ENCODE results near the gene PGD. TPM values are rescaled to one million over a fixed set of nuclear protein-coding genes. Genes with fewer than 3 reads are reported as not detected.

Gene PGD
- total and polyA plus RNA-seq, 2 donors: 48.9 to 72.2 TPM

DNA sequence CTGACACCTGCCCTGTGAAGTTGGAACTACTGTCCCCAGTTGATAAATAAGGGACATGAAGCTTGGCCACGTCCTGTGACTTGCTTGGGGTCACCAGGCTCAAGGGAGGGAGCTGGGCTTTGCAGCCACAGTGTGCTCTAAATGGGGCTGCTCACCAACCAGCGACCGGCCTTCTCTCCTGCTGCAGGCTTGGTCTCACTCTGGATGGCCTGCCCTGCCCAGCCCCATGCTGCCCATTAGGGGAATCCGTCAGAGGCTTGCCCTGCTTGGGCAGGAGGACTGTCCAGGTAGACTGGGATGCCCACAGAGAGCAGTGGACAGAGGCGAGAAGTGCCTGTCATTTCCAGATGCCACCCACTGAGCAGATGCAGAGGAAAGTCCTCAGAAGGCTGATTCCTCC, 30.1 kb downstream of the PGD start:
- Histone ChIP-seq H3K27me3 (ENCODE audit: control insufficient read depth in 2 of 2, insufficient read depth in 1 of 2, low read length in 1 of 2) (no peaks in the 10 kb centered on the region), H3K4me1 (ENCODE audit: control insufficient read depth in 2 of 2, insufficient read depth in 2 of 2, low read length in 2 of 2) (peaks cover 3 to 20% of the 10 kb centered on the region in 2 donors), H3K36me3 (ENCODE audit: control insufficient read depth in 2 of 2, insufficient read depth in 2 of 2, low read length in 1 of 2) (no peaks in the 10 kb centered on the region), H3K4me3 (ENCODE audit: low read length in 2 of 2) (no peak overlapping the region), H3K9me3 (ENCODE audit: control insufficient read depth in 2 of 2, insufficient read depth in 1 of 2, low read length in 1 of 2) (peaks cover 0 to 6% of the 10 kb centered on the region in 2 donors), H3K27ac (ENCODE audit: low read depth in 1 of 2, low read length in 1 of 2) (no peak overlapping the region)
- DNase-seq (ENCODE audit: low read depth in 6 of 9, low spot score in 9 of 9): no peak
- WGBS: 97% methylated on average over 5 of the region's 5 CpGs

DNA sequence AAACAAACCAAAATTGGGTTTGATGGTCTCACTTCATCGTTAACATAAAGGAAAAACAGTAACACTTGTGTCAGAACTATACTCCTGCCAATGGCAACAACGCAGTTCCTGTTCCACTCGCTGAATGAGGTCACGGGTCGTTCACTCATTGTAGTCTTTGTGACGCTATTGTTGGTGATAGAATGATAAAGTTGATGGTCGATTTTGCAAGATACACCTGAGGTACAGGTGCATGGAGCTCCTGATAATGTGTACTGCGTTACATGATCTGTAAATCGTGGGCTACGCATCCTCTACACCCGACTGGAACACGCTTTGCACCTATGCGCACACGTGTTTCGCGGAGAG, 31.0 kb downstream of the PGD start:
- DNase-seq (ENCODE audit: low read depth in 6 of 9, low spot score in 9 of 9): peak in 2 of 9 donors; percentile 21 to 30
- peaks cover 0 to 6% of the 10 kb centered on the region in 2 donors for H3K9me3 ChIP-seq (ENCODE audit: control insufficient read depth in 2 of 2, insufficient read depth in 1 of 2, low read length in 1 of 2)
- H3K27me3 ChIP-seq (ENCODE audit: control insufficient read depth in 2 of 2, insufficient read depth in 1 of 2, low read length in 1 of 2): no peaks in the 10 kb centered on the region
- peaks cover 3 to 20% of the 10 kb centered on the region in 2 donors for H3K4me1 ChIP-seq (ENCODE audit: control insufficient read depth in 2 of 2, insufficient read depth in 2 of 2, low read length in 2 of 2)
- no peak overlapping the region for H3K27ac ChIP-seq (ENCODE audit: low read depth in 1 of 2, low read length in 1 of 2)
- peak overlapping the region; percentile 84 to 94 for H3K4me3 ChIP-seq (ENCODE audit: low read length in 2 of 2)
- H3K36me3 ChIP-seq (ENCODE audit: control insufficient read depth in 2 of 2, insufficient read depth in 2 of 2, low read length in 1 of 2): no peaks in the 10 kb centered on the region
- 38% methylated on average over 16 of the region's 16 CpGs for WGBS

DNA sequence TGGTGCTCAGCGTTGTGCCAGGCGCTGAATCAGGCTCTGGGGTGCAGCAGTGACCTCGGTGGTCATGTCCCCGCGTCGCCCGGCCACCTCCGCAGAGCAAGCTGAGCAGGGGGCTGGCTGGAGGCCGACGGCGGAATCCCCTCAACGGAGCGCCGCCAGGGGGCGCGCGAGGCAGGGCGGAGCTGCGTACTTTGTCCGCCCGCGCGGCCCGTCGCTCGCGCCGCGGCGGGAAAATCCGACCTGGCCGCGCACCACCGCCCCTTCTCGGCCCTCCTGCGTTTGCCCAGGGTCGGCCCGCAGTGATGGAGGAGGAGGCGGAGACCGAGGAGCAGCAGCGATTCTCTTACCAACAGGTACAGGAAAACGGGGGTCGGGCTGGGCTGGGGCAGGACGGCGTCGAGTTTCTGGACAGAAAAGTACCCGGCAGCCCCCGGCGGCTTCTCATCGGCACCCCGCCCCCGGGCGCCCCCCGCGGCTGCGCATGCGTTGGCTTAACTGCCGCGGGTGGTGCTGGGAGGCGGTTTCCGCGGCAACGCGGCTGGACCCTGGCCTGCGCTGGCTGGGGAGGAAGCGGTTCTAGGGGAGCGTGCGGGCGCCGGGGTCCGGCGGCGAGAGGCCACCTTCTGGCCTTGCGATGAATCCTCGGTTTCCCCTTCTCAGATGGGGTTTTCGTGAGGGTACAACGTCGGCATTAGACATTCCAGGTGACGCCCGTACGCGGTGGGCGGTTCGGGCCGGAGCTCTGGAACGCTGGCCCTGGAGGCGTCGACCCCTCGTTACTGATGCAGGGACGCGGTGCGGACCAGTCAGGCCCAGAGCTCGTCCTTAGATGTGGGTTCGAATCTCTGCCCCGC, 31.6 kb downstream of the PGD start, which contains the start of gene CENPS:
Gene CENPS (plus strand): TSS at position 218 of the 854 bp plus-strand sequence. CDS start 85 bp downstream, at position 303.
- DNase-seq (ENCODE audit: low read depth in 6 of 9, low spot score in 9 of 9): peak; percentile 67 to 95 (median 85)
- H3K27ac ChIP-seq (ENCODE audit: low read depth in 1 of 2, low read length in 1 of 2): peak within 1 kb of the TSS; percentile 82 to 86
- H3K4me1 ChIP-seq (ENCODE audit: control insufficient read depth in 2 of 2, insufficient read depth in 2 of 2, low read length in 2 of 2): peaks cover 3 to 20% of the 10 kb centered on the region in 2 donors
- peaks cover 0 to 3% of the 10 kb centered on the region in 2 donors for H3K36me3 ChIP-seq (ENCODE audit: control insufficient read depth in 2 of 2, insufficient read depth in 2 of 2, low read length in 1 of 2)
- under 1% methylated on average over 95 of the region's 95 CpGs for WGBS
- peak within 1 kb of the TSS; percentile 84 to 94 for H3K4me3 ChIP-seq (ENCODE audit: low read length in 2 of 2)
- peaks cover 0 to 6% of the 10 kb centered on the region in 2 donors for H3K9me3 ChIP-seq (ENCODE audit: control insufficient read depth in 2 of 2, insufficient read depth in 1 of 2, low read length in 1 of 2)
- no peaks in the 10 kb centered on the region for H3K27me3 ChIP-seq (ENCODE audit: control insufficient read depth in 2 of 2, insufficient read depth in 1 of 2, low read length in 1 of 2)

GRCh38 chr1:10431070-10431730, 32.3 kb downstream of the PGD start:
- peak in 4 of 9 donors; percentile 19 to 48 (median 24) for DNase-seq (ENCODE audit: low read depth in 6 of 9, low spot score in 9 of 9)
- no peaks in the 10 kb centered on the region for H3K27me3 ChIP-seq (ENCODE audit: control insufficient read depth in 2 of 2, insufficient read depth in 1 of 2, low read length in 1 of 2)
- peak overlapping the region; percentile 84 to 94 for H3K4me3 ChIP-seq (ENCODE audit: low read length in 2 of 2)
- peaks cover 3 to 20% of the 10 kb centered on the region in 2 donors for H3K4me1 ChIP-seq (ENCODE audit: control insufficient read depth in 2 of 2, insufficient read depth in 2 of 2, low read length in 2 of 2)
- peaks cover 0 to 6% of the 10 kb centered on the region in 2 donors for H3K9me3 ChIP-seq (ENCODE audit: control insufficient read depth in 2 of 2, insufficient read depth in 1 of 2, low read length in 1 of 2)
- H3K27ac ChIP-seq (ENCODE audit: low read depth in 1 of 2, low read length in 1 of 2): peak overlapping the region in 1 of 2 donors; percentile 37
- WGBS: 30% methylated on average over 30 of the region's 30 CpGs
- H3K36me3 ChIP-seq (ENCODE audit: control insufficient read depth in 2 of 2, insufficient read depth in 2 of 2, low read length in 1 of 2): peaks cover 0 to 3% of the 10 kb centered on the region in 2 donors

DNA sequence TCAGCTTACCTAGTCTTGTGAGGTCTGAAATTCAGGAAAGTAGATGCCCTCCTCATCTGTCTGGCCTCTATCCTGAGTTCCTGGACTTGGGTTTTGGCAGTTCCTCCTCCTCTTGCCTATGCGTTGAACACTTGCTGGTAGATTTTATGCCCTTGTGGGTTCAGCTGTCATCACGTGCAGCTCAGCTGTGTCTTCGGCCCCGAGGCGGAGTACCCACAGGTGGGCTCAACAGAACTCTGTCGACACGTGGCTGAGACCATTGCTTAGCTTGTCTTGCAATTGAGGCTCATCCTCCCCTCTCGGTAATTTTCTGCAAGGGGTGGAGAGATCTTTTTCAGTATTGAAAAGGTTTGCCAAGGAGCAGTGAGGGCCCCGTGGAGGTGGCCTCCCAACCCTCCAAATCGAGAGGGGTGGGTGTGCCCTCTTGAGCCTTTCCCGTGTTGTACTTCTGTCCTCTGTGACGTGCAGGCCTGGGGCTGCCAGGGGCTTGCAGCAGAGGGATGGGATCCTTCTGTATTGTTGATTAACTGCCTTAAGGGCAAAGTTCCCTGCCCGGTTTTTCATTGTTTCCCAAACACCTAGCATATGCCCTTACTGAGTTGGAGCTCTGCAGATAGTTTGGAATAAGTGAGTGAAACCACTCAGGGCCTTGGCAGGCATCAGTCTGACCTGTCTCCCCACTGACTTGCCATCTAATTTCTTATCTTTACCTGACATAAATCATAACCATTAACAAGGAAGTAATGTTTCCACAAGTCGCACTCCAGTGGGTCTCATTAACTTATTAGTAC, 34.2 kb downstream of the PGD start:
- Histone ChIP-seq H3K27me3 (ENCODE audit: control insufficient read depth in 2 of 2, insufficient read depth in 1 of 2, low read length in 1 of 2) (no peaks in the 10 kb centered on the region), H3K4me3 (ENCODE audit: low read length in 2 of 2) (no peak overlapping the region), H3K27ac (ENCODE audit: low read depth in 1 of 2, low read length in 1 of 2) (no peak overlapping the region), H3K9me3 (ENCODE audit: control insufficient read depth in 2 of 2, insufficient read depth in 1 of 2, low read length in 1 of 2) (peaks cover 0 to 6% of the 10 kb centered on the region in 2 donors), H3K4me1 (ENCODE audit: control insufficient read depth in 2 of 2, insufficient read depth in 2 of 2, low read length in 2 of 2) (peaks cover 3 to 17% of the 10 kb centered on the region in 2 donors), H3K36me3 (ENCODE audit: control insufficient read depth in 2 of 2, insufficient read depth in 2 of 2, low read length in 1 of 2) (peaks cover 0 to 3% of the 10 kb centered on the region in 2 donors)
- WGBS: 91% methylated on average over 14 of the region's 14 CpGs
- peak in 1 of 9 donors; percentile 20 for DNase-seq (ENCODE audit: low read depth in 6 of 9, low spot score in 9 of 9)

GRCh38 chr1:10433790-10434189, 34.9 kb downstream of the PGD start:
- H3K9me3 ChIP-seq (ENCODE audit: control insufficient read depth in 2 of 2, insufficient read depth in 1 of 2, low read length in 1 of 2): peaks cover 0 to 6% of the 10 kb centered on the region in 2 donors
- peaks cover 3 to 15% of the 10 kb centered on the region in 2 donors for H3K4me1 ChIP-seq (ENCODE audit: control insufficient read depth in 2 of 2, insufficient read depth in 2 of 2, low read length in 2 of 2)
- peaks cover 0 to 3% of the 10 kb centered on the region in 2 donors for H3K36me3 ChIP-seq (ENCODE audit: control insufficient read depth in 2 of 2, insufficient read depth in 2 of 2, low read length in 1 of 2)
- whole genome bisulfite sequencing: 96% methylated on average over 11 of the region's 11 CpGs
- H3K4me3 ChIP-seq (ENCODE audit: low read length in 2 of 2): no peak overlapping the region
- H3K27me3 ChIP-seq (ENCODE audit: control insufficient read depth in 2 of 2, insufficient read depth in 1 of 2, low read length in 1 of 2): no peaks in the 10 kb centered on the region
- no peak overlapping the region for H3K27ac ChIP-seq (ENCODE audit: low read depth in 1 of 2, low read length in 1 of 2)
- DNase-seq (ENCODE audit: low read depth in 6 of 9, low spot score in 9 of 9): no peak

- peaks cover 0 to 3% of the 10 kb centered on the region in 2 donors for H3K36me3 ChIP-seq (ENCODE audit: control insufficient read depth in 2 of 2, insufficient read depth in 2 of 2, low read length in 1 of 2)
- H3K9me3 ChIP-seq (ENCODE audit: control insufficient read depth in 2 of 2, insufficient read depth in 1 of 2, low read length in 1 of 2): peaks cover 0 to 6% of the 10 kb centered on the region in 2 donors
- H3K27ac ChIP-seq (ENCODE audit: low read depth in 1 of 2, low read length in 1 of 2): no peak overlapping the region
- H3K4me3 ChIP-seq (ENCODE audit: low read length in 2 of 2): no peak overlapping the region
- no peak for DNase-seq (ENCODE audit: low read depth in 6 of 9, low spot score in 9 of 9)
- peaks cover 3 to 15% of the 10 kb centered on the region in 2 donors for H3K4me1 ChIP-seq (ENCODE audit: control insufficient read depth in 2 of 2, insufficient read depth in 2 of 2, low read length in 2 of 2)
- 98% methylated on average over 5 of the region's 5 CpGs for WGBS
- no peaks in the 10 kb centered on the region for H3K27me3 ChIP-seq (ENCODE audit: control insufficient read depth in 2 of 2, insufficient read depth in 1 of 2, low read length in 1 of 2)
Observed at GRCh38 chr1:10434590-10434989, 35.7 kb downstream of the PGD start.

DNA sequence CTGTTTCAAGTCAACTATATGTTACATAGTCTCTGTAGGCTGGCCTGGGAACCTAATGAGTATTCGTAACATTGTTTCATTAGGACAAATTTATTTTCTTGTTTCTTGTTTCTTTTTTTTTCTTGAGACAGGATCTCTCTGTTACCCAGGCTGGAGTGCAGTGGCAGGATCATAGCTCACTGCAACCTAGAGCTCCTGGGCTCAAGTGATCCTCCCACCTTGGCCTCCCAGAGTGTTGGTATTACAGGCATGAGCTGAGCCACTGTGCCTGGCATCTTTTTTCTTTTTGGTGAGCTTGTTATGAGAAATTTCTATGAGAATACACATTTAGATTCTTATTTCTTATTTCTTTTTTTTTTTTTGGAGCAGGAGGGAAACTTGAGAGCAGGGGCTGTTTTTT, 38.2 kb downstream of the PGD start:
- H3K27me3 ChIP-seq (ENCODE audit: control insufficient read depth in 2 of 2, insufficient read depth in 1 of 2, low read length in 1 of 2): no peaks in the 10 kb centered on the region
- 100% methylated on average over 1 of the region's 1 CpG for WGBS

More for the DNA sequence above, 38.2 kb downstream of the PGD start:
- Histone ChIP-seq H3K36me3 (ENCODE audit: control insufficient read depth in 2 of 2, insufficient read depth in 2 of 2, low read length in 1 of 2) (peaks cover 5 to 6% of the 10 kb centered on the region in 2 donors), H3K9me3 (ENCODE audit: control insufficient read depth in 2 of 2, insufficient read depth in 1 of 2, low read length in 1 of 2) (no peaks in the 10 kb centered on the region), H3K27ac (ENCODE audit: low read depth in 1 of 2, low read length in 1 of 2) (no peak overlapping the region), H3K4me3 (ENCODE audit: low read length in 2 of 2) (no peak overlapping the region), H3K4me1 (ENCODE audit: control insufficient read depth in 2 of 2, insufficient read depth in 2 of 2, low read length in 2 of 2) (peaks cover 0 to 13% of the 10 kb centered on the region in 2 donors)
- DNase-seq (ENCODE audit: low read depth in 6 of 9, low spot score in 9 of 9): no peak
